Measurements from ENCODE around the gene CERT1.
"Not testable (repeated sequence)": the region's sequence is repeated elsewhere in the genome, so short reads cannot be mapped to it uniquely, and the experiment has no call there.

DNA sequence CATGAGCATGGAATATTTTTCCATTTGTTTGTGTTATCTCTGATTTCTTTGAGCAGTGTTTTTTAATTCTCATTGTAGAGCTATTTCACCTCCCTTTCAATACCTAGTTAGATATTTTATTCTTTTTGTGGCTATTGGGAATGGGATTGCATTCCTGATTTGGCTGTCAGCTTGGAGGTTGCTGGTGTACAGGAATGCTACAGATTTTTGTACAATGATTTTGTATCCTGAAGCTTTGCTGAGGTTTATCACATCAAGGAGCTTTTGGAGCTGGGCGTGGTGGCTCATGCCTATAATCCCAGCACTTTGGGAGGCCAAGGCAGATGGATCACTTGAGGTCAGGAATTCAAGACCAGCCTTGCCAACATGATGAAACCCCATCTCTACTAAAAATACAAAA is 22.3 kb upstream of the CERT1 start:
- not testable (repeated sequence) for TF ChIP-seq FOXM1 (IDR thresholded peaks at IDR 0.05; ENCODE audit: borderline replicate concordance); NFRKB (IDR thresholded peaks at IDR 0.05); SP1 (IDR thresholded peaks at IDR 0.05); HDGF (IDR thresholded peaks at IDR 0.05; ENCODE audit: borderline replicate concordance); TARDBP (IDR thresholded peaks at IDR 0.05)

All from HEK293T (cell line).